Coronary artery (tissue), 2 donors: Measurements from ENCODE around the gene CIC.

ENCODE experiments used
- DNase-seq: peaks from one replicate; pipeline ENCODE4 v3.0.0-alpha.2; 2017; ENCODE audit warnings: low spot score
- H3K27ac ChIP-seq, 2 donors: fragments of 200-600 bp; sonication (generic); one replicate each; pipeline ENCODE4 v1.5.1; 2016 to 2019
- H3K4me3 ChIP-seq: fragments of 200-600 bp; sonication (generic); 2 replicates; pipeline ENCODE4 v1.5.1; 2016; ENCODE audit warnings: mild to moderate bottlenecking, moderate library complexity
- TF ChIP-seq, protein P1 (sequence below): fragments of 200-600 bp; sonication (generic); IDR thresholded peaks from one replicate; pipeline ENCODE4 v1.5.1; 2019; ENCODE audit warnings: antibody characterized with exemption

Gene CIC

DNA sequence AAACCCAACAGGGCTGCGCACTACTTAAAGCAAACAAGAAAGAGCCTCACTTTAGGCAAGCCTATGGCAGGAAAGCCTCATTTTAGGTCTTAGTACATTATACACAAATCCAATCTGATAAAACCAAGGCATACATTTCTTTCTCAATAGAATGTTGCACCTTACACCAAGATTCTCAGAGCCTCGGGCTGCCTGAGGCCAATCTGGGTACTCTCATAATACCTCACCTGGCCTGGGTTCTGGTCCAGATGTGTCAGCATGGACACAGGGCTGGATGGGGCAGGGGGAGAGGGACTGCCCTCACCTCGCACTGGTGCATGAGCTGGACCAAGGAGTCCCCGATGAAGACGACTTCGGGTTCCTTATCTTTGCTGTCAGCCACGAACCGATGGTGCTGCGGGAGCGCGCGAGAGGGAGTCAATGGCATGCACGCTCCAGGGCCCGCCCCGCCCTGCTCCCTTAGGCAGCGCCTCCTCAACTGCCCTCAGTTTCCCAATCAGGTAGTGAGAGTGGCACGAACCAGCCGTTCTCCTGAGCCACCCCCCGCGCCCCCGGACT, 32.7 kb downstream of the CIC start, which contains the start of gene PRR19:
Gene PRR19 (plus strand): TSS at position 487 of the 558 bp plus-strand sequence. CDS start 7,453 bp downstream, outside the sequence.
- peak within 1 kb of the TSS; percentile 72 for H3K4me3 ChIP-seq
- peak within 1 kb of the TSS in 1 of 2 donors; percentile 37 for H3K27ac ChIP-seq
- no peak for DNase-seq
- TF ChIP-seq, protein P1, sequence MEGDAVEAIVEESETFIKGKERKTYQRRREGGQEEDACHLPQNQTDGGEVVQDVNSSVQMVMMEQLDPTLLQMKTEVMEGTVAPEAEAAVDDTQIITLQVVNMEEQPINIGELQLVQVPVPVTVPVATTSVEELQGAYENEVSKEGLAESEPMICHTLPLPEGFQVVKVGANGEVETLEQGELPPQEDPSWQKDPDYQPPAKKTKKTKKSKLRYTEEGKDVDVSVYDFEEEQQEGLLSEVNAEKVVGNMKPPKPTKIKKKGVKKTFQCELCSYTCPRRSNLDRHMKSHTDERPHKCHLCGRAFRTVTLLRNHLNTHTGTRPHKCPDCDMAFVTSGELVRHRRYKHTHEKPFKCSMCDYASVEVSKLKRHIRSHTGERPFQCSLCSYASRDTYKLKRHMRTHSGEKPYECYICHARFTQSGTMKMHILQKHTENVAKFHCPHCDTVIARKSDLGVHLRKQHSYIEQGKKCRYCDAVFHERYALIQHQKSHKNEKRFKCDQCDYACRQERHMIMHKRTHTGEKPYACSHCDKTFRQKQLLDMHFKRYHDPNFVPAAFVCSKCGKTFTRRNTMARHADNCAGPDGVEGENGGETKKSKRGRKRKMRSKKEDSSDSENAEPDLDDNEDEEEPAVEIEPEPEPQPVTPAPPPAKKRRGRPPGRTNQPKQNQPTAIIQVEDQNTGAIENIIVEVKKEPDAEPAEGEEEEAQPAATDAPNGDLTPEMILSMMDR, result no peak

DNA sequence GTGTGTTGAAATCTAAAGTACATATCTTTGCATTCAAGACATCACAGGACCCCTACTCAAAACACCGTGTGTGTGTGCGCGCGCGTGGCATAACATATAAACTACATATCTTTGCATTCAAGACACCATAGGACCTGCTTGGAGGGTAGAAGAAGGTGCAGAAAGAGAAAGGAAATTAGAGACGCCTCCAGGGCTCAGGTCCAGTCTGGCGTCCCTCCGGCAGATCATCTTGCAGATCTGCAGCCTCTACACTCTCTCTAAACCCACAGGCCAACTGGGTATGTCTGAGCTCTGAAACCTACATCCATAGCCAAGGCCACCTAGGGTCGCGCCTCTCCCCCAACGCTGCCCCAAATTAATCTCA, 34.0 kb downstream of the CIC start:
- no peak for DNase-seq
- Histone ChIP-seq H3K27ac (no peak overlapping the region), H3K4me3 (peak overlapping the region; percentile 72)
- TF ChIP-seq, protein P1, result no peak

DNA sequence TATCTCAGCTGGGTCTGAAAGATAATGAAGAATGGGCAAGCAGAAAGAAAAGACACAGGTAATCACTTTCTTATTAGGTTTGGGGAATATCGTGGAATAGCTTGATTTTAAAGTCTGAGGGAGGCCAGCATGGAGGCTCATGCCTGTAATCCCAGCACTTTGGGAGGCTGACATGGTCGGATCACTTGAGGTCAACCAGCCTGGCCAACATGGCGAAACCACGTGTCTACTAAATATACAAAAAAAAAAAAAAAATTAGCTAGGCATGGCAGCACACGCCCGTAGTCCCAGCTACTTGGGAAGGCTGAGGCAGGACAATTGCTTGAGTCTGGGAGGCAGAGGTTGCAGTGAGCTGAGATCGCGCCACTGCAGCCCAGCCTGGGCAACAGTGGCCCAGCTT, 34.8 kb downstream of the CIC start:
- no peak overlapping the region for H3K4me3 ChIP-seq
- no peak overlapping the region for H3K27ac ChIP-seq
- TF ChIP-seq, protein P1, result no peak
- no peak for DNase-seq

DNA sequence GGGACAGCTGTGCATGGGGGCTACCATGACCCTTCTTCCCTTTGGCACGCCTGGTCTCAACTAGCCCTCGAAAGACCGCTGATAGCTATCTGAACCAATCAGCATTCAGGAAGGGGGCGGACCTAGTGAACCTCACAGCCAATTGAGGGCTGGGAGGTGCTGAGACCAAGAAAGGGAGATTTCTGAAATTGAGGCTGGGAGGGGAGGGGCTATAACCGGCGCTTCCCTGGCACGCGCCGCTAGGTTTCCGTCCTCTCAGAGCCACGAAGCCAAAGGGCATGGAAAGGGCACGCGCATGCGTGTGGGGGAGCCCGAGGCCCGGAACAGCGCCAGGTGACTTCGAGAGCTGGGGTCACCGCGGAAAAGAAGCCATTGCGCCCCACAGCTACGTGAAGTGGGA, 37.6 kb downstream of the CIC start:
- no peak for DNase-seq
- Histone ChIP-seq H3K4me3 (no peak overlapping the region), H3K27ac (no peak overlapping the region)
- TF ChIP-seq, protein P1, result no peak

DNA sequence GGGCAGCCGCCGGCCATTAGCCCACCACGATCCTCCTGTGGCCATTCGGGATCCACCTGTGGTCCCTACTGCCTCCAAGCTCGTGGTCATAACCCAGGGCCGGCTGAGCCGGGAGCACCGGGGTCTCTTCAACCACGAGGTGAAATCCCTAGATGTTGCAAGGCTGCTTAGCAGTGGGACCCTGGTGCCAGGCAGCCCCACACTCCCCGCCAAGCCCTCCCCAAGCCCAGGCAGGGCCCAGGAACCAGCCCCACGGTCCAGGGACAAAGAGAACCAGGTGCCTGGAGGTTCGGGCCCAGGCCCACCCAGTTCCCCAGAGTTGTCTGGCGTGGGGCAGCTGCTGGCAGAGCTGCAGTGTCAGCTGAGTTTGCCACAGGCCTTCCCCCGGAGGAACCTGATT, 40.6 kb downstream of the CIC start:
- DNase-seq, result no peak
- no peak overlapping the region for H3K27ac ChIP-seq
- H3K4me3 ChIP-seq, result no peak overlapping the region
- TF ChIP-seq, protein P1, result no peak

DNA sequence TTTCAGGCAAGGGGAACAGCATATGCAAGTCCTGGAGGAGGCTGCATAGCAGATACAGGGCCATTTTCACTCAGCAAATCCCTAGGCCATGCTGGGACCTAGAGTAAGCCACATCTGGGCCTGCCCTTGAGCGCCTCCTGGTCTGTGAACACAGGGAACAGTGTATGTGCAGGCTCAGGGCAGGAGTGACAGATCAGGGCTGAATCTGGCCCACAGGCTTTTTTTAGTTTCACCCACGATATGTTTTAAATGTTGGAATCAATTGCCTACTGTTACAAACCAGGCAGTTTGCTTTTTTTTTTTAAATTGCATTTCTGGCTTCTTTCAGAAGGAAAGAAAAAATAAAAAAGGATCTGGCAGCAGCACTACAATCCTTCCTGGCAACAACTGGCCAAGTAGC, 42.6 kb downstream of the CIC start:
- no peak for DNase-seq
- TF ChIP-seq, protein P1, result no peak
- Histone ChIP-seq H3K4me3 (no peak overlapping the region), H3K27ac (no peak overlapping the region)

DNA sequence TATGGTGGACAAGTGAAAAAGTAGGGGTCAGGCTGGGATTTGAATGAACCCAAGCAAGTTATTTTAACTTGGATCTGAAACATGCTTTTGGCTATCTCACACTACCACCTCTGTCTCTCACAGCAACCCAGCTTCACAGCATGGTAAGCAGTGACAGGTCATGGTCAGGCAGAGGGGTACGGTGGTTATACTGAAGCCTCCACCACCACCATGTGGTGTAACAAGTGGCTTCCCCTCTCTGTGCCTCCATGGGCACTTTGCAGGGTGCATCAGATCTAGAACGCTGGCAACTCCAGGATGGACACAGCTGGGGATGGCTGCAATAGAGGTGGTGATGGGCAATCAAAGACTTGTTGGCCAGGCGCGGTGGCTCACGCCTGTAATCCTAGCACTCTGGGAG, 43.3 kb downstream of the CIC start:
- H3K27ac ChIP-seq, result no peak overlapping the region
- no peak overlapping the region for H3K4me3 ChIP-seq
- DNase-seq, result no peak
- TF ChIP-seq, protein P1, result no peak
